Dendritic cell treated with granulocyte-macrophage colony-stimulating factor and Interleukin-4, amounts not matched to agents 40 ng/mL and 50 ng/mL, for 4 days (primary cell): ENCODE measurements around the gene ATP6AP2.

ENCODE experiments used
- H3K27ac Mint-ChIP-seq: one replicate; pipeline ENCODE4 v1.8.0; 2022; ENCODE audit warnings: mild to moderate bottlenecking, mixed read lengths
- H3K27me3 Mint-ChIP-seq: one replicate; pipeline ENCODE4 v1.8.0; 2022; ENCODE audit warnings: mild to moderate bottlenecking, mixed read lengths
- H3K36me3 Mint-ChIP-seq: one replicate; pipeline ENCODE4 v1.8.0; 2022; ENCODE audit warnings: low read depth, mixed read lengths
- H3K4me1 Mint-ChIP-seq: one replicate; pipeline ENCODE4 v1.8.0; 2022; ENCODE audit warnings: low read depth, mixed read lengths
- H3K4me3 Mint-ChIP-seq: one replicate; pipeline ENCODE4 v1.8.0; 2022; ENCODE audit warnings: mild to moderate bottlenecking, moderate library complexity, mixed read lengths
- H3K9me3 Mint-ChIP-seq: one replicate; pipeline ENCODE4 v1.8.0; 2022; ENCODE audit warnings: mixed read lengths
- intact Hi-C: fragments of 100-400 bp; cut with micrococcal nuclease; formaldehyde crosslinking; loops from one replicate; pipeline ENCODE4 v1.15.0; 2022

The ATP6AP2 gene

DNA sequence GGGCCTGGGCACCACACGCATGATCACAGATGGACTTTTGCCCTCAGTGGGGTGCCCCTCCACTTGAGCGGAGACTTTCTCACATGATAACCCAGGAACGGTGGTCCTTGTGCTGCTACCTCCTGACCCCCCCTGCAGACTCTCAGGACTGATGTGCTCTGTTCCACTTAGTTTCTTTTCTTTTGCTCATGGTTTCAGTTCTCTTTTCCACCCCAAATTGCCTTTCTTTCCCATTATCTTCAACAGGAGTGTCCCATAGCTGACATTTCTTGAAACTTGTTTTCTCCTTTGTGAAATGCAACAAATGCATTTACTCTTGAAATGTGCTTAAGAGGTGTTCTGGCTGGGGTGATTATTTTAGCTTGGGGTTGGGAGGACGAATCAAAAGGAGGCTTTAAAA is 51.4 kb downstream of the ATP6AP2 start:
- Mint-ChIP-seq H3K27me3 (no peaks in the 10 kb centered on the region), H3K9me3 (no peaks in the 10 kb centered on the region), H3K36me3 (peaks cover 83% of the 10 kb centered on the region), H3K4me1 (peaks cover 48% of the 10 kb centered on the region), H3K27ac (peak overlapping the region; percentile 64), H3K4me3 (no peak overlapping the region)
- intact Hi-C loops, result no loop called here

GRCh38 chrX:40637687-40638086 is 56.9 kb downstream of the ATP6AP2 start:
- no peak overlapping the region for H3K4me3 Mint-ChIP-seq
- H3K36me3 Mint-ChIP-seq, result peaks cover 89% of the 10 kb centered on the region
- no peak overlapping the region for H3K27ac Mint-ChIP-seq
- no peaks in the 10 kb centered on the region for H3K27me3 Mint-ChIP-seq
- peaks cover 63% of the 10 kb centered on the region for H3K4me1 Mint-ChIP-seq
- H3K9me3 Mint-ChIP-seq, result no peaks in the 10 kb centered on the region
- intact Hi-C loops, result no loop called here

DNA sequence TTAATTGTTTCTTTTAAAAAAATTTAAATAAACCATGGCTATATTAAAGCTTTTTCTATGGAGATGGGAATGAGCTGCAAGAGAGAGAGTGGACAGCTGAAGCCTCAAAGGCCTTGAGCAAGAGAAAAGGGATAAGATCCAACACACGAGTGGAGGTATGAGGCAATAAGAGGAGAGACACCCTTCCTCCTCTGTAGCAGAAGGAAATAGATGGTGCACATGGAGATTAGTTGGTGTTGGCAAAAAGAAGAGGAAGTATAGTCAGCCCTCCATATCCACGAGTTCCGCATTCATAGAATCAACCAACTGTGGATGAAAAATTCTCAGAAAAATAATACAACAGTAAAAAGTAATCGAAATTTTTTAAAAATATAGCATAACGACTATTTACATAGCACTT is 63.4 kb downstream of the ATP6AP2 start:
- intact Hi-C loops, result loop anchor here (1.0 kb wide), 1 partner anchor 64 kb away; the partner anchor contains the start of gene ATP6AP2
- no peaks in the 10 kb centered on the region for H3K9me3 Mint-ChIP-seq
- peak overlapping the region; percentile 95 for H3K27ac Mint-ChIP-seq
- peaks cover 61% of the 10 kb centered on the region for H3K36me3 Mint-ChIP-seq
- H3K4me1 Mint-ChIP-seq, result peaks cover 40% of the 10 kb centered on the region
- H3K27me3 Mint-ChIP-seq, result no peaks in the 10 kb centered on the region
- H3K4me3 Mint-ChIP-seq, result peak overlapping the region; percentile 94

- Mint-ChIP-seq H3K4me1 (peaks cover 35% of the 10 kb centered on the region), H3K27me3 (no peaks in the 10 kb centered on the region), H3K4me3 (peak overlapping the region; percentile 94), H3K27ac (peak overlapping the region; percentile 95), H3K9me3 (no peaks in the 10 kb centered on the region), H3K36me3 (peaks cover 56% of the 10 kb centered on the region)
- intact Hi-C loops, result loop anchor here (1.0 to 5.0 kb wide), 2 partner anchors 65 to 103 kb away; partner anchors contain the start of gene ATP6AP2
Observed at GRCh38 chrX:40644821-40645358, 64.1 kb downstream of the ATP6AP2 start.

GRCh38 chrX:40646489-40647306 is 65.9 kb downstream of the ATP6AP2 start:
- H3K4me1 Mint-ChIP-seq, result peaks cover 26% of the 10 kb centered on the region
- intact Hi-C loops, result loop anchor here (5.0 kb wide), 1 partner anchor 104 kb away; no protein-coding TSS in a partner anchor

GRCh38 chrX:40647307-40648197 is 66.8 kb downstream of the ATP6AP2 start, which contains the start of gene CXorf38:
TSS of gene CXorf38 (minus strand) at chrX:40647561. CDS start at chrX:40647520, 41 bp downstream.
- H3K36me3 Mint-ChIP-seq, result peaks cover 47% of the 10 kb centered on the region
- H3K4me3 Mint-ChIP-seq, result peak within 1 kb of the TSS; percentile 93
- H3K27me3 Mint-ChIP-seq, result no peaks in the 10 kb centered on the region
- H3K4me1 Mint-ChIP-seq, result peaks cover 18% of the 10 kb centered on the region
- H3K27ac Mint-ChIP-seq, result peak within 1 kb of the TSS; percentile 95
- intact Hi-C loops, result loop anchor here (5.0 kb wide), 1 partner anchor 105 kb away; no protein-coding TSS in a partner anchor
- no peaks in the 10 kb centered on the region for H3K9me3 Mint-ChIP-seq

More at GRCh38 chrX:40646489-40647306, 65.9 kb downstream of the ATP6AP2 start:
- peak overlapping the region; percentile 93 for H3K4me3 Mint-ChIP-seq
- H3K9me3 Mint-ChIP-seq, result no peaks in the 10 kb centered on the region
- peak overlapping the region; percentile 95 for H3K27ac Mint-ChIP-seq
- H3K36me3 Mint-ChIP-seq, result peaks cover 52% of the 10 kb centered on the region
- H3K27me3 Mint-ChIP-seq, result no peaks in the 10 kb centered on the region

DNA sequence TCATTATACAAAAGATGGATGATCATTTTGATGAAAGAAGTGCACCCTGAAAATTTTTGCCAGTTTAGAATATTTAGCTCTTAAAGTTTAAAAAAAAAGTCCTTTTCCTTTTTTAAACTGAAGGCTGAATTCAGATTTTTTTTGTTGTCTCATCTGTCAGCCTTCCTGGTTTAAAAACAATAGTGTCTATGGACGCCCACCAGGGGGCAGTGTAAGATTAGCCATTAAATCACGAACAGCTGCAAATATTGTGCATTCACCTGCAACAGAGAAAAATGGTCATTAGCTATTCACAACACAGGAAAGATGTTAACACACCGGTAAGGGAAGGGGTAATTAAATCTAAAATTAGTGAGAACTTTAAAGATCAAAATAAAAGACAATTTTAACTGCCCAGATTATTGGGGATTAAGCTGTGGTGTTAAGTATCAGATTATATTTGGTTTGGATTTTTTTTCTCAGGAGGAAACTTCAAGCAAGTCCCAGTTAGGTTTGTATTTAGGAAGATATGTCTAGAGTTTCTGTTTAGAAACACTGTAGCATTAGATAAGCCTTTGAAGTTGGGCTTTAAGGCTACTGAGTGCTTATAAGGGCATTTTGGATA is 71.0 kb downstream of the ATP6AP2 start:
- intact Hi-C loops, result loop anchor here (10.0 kb wide), 2 partner anchors 83 to 143 kb away; partner anchors contain the start of gene MED14
- Mint-ChIP-seq H3K9me3 (no peaks in the 10 kb centered on the region), H3K27ac (no peak overlapping the region), H3K36me3 (peaks cover 49% of the 10 kb centered on the region), H3K4me3 (no peak overlapping the region), H3K4me1 (no peaks in the 10 kb centered on the region), H3K27me3 (no peaks in the 10 kb centered on the region)

DNA sequence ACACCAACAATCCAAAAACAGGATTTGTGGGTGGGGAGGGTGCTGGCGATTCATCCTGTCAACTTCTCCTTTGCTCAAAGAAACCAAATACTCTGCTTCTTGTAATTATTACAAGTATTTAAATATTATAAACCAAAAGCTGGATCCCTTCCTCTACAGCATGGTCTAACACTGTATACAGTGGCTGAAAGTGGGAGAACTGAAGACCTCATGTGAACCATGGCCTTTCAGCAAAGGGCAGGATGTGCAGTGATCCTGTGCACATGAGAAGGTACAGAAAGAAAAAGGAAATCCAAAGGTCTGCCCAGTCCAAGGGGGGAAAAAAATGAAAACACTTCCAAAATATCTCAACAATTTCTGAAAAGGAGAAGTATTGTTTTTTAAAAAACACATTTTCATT is 71.9 kb downstream of the ATP6AP2 start:
- Mint-ChIP-seq H3K4me3 (no peak overlapping the region), H3K27me3 (no peaks in the 10 kb centered on the region), H3K27ac (no peak overlapping the region), H3K9me3 (no peaks in the 10 kb centered on the region), H3K36me3 (peaks cover 54% of the 10 kb centered on the region), H3K4me1 (no peaks in the 10 kb centered on the region)
- intact Hi-C loops, result loop anchor here (10.0 kb wide), 2 partner anchors 82 to 142 kb away; partner anchors contain the start of gene MED14

DNA sequence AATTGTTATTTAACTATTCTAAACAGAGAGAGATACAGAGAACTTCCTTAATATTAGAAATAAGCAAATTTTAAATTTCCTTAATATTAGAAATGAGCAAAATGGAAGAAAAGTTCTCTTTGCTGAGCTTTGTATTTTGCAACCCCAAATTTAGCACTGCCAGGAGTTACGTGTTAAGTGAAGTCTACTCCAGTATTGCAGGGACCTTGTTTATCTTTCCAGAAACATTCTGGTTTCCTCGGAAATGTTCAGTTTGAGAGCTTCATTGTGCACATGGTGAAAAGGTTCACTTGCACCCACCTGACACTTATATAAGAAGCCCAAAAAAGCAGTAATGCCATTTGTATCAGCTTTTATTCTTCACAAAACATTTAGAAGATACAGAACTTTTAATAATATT is 72.8 kb downstream of the ATP6AP2 start:
- H3K27ac Mint-ChIP-seq, result no peak overlapping the region
- H3K9me3 Mint-ChIP-seq, result no peaks in the 10 kb centered on the region
- intact Hi-C loops, result loop anchor here (10.0 kb wide), 2 partner anchors 81 to 141 kb away; partner anchors contain the start of gene MED14
- H3K4me3 Mint-ChIP-seq, result no peak overlapping the region
- no peaks in the 10 kb centered on the region for H3K27me3 Mint-ChIP-seq
- H3K4me1 Mint-ChIP-seq, result no peaks in the 10 kb centered on the region
- peaks cover 59% of the 10 kb centered on the region for H3K36me3 Mint-ChIP-seq
